NCI-H146 treated with DMSO at 0.1 percent for 48 hours (cell line): Measurements from ENCODE around the gene POLR2L.
A peak's percentile ranks its signal among the peaks of the same experiment; 100 is the strongest.

Experiments used
- DNase-seq: peaks from one replicate; lab custom pipeline; 2025; ENCODE audit not compliant: unreplicated experiment; lab: John Stamatoyannopoulos, UW

Gene POLR2L

DNA sequence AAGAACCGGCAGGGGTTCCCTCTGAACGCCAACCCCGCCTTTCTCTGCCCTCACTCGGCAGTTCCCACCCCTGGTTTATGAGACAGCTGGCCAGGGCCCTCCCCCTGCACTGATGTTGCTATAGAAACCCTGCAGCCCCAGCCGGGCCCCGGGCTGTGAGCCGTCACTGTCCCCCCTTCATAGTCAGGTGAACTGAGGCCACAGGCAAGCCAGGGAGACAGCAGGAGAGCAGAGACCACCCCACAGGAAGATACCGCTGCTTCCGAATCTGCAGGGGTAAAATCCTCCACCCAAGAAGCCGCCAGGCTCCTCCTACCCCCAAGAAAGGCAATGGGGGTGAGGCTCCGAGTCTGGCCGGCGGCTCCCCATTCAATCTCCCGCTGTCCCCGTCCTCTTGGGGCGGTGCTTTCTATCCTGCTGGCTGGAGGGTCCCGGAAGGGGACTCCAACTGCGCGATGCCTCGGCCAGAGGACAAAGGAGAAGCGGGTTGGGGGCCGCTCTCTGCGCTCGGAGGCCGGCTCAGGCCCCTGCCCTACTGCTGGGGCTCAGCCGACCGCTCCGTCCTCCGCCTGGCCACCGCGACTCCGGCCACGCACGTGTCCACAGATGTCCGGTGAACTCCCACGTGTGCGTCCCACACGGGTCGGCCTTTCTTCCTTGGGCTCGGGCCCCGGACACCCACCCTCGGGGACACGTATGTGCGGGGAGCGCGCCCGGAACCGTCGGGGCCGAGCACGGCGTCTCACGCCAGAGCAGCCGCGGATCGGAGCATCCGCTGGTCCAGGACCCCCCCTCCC lies 44.8 kb downstream of the POLR2L start:
- peak; percentile 79 for DNase-seq

- DNase-seq: no peak
Observed at GRCh38 chr11:796565-797295, 45.6 kb downstream of the POLR2L start.

DNA sequence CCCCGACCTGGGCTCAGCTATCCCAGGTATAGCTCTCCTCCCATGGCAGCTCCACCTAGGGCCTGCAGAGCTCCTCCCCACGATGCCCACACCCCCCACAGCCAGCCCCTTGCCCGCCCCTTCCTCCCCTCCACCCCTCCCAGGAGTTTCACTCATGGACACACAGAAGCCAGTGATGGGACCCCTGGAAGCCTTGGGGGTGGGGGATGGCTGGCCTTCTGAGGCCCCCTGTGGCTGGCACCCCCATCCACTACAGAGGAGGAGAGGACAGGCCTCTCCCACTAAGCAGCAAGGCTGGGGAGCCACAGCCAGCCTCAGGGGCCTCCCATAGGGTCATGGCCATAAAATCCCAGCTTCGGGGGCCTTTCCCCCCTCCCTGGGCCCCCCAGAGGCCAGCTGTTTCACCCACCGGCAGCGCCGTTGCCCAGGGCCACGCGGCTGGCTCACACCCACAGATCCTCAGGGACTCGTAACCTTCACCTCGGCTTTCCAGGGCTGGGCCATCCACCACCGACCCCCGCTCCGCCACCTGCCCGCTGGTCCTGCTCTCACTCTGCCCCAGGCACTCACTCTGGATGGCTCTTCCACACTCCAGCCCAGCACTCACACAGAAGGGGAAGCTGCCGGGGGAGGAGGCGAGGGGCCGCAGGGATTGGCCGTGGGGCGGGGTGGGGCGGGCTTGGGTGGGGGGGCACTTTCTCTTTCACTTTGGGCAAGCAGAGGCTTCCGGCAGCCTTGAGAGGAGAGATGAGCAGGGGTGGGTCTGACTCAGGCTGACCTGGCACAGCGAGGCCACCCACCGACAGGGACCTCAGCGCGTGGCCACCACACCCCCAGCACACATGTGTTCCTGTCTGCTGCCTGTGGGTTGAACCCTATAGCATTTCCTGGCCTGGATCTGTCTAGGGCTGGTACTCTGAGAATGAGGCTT lies 46.4 kb downstream of the POLR2L start:
- no peak for DNase-seq

GRCh38 chr11:794766-795633 lies 47.3 kb downstream of the POLR2L start:
- DNase-seq: no peak

GRCh38 chr11:794013-794765 lies 48.1 kb downstream of the POLR2L start:
- DNase-seq: no peak

DNA sequence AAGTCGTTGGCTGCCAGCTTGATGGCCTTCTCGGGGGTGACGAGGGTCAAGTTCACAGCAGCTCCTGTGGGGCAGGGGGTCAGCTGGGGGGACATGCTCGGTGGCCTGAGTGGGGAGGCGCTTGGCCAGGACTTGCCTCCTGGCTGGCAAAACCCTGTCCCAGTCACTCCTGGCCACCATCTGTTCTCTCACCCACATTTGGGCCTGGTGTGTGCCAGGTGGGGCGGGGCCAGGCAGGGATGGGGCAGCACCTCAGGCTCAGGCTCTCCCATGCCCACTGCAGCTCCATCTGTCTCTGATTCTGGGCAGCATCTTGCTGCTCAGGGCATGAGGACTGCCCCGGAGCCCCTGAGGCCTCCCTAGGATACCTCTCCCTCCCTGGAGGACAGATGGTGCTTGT lies 48.8 kb downstream of the POLR2L start:
- no peak for DNase-seq

DNA sequence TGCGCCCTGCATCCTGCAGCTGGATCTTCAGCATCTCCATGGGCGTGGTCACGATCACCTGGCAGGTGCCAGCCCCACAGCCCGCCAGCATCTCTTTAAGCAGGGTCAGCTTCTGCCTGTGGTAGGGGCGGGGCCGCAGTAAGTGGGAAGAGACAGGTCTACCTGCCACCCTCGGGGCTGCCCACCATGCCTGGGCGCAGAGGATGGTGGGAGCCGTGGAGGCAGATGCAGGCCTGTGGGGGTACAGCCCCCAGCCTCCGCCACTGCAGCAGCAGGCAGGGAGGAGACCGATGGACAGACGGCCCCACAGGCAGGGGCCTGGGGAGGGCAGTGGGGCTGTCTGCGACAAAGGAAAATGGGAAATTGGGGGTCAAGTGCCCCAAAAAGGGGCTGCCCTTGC lies 49.5 kb downstream of the POLR2L start:
- no peak for DNase-seq

DNA sequence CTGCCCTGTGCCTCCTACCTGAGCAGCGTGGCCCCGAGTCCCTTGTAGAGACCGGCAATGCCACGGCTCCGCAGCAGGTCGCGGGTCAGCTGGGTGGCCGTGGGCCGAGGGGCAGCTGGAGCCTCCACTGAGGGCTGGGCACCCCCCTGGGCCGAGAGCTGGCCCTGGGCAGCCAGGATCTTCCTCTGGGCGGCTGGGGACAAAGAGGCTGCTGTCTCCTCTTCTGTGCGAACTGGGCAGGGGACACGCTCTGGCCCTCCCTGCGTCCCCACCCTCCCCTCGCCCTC lies 49.9 kb downstream of the POLR2L start:
- DNase-seq: no peak

GRCh38 chr11:791658-792534 lies 50.4 kb downstream of the POLR2L start:
- no peak for DNase-seq

- no peak for DNase-seq
Observed at GRCh38 chr11:790721-791564, 51.4 kb downstream of the POLR2L start.

- DNase-seq: no peak
Observed at GRCh38 chr11:789943-790342, 52.4 kb downstream of the POLR2L start, which contains the start of gene CEND1. CEND1 (minus strand) TSS chr11:790090; CDS start chr11:788576, 1,514 bp downstream.
